Right cardiac atrium (tissue), 5 donors: ENCODE results near the gene PPFIA3. TPM values are rescaled to one million over a fixed set of nuclear protein-coding genes. Genes with fewer than 3 reads are reported as not detected.
"Not testable (repeated sequence)": the region's sequence is repeated elsewhere in the genome, so short reads cannot be mapped to it uniquely, and the experiment has no call there.

Experiments used
- ATAC-seq, 2 donors: fragments of 200-7000 bp; cut with Tn5 transposase; one replicate each; pipeline versions ENCODE4 v1.8.0 to v1.9.1; 2020; ENCODE audit warnings: moderate library complexity in 2 of 2, mild to moderate bottlenecking in 1 of 2
- DNase-seq, 3 donors: peaks; one replicate each; pipeline ENCODE4 v3.0.0-alpha.2; 2020
- H3K27ac ChIP-seq: one replicate; pipeline ENCODE4 v1.5.1; 2013; ENCODE audit warnings: mild to moderate bottlenecking, low read length, control low read depth, moderate library complexity
- H3K27me3 ChIP-seq: one replicate; pipeline ENCODE4 v1.6.1; 2013; ENCODE audit not compliant: control insufficient read depth, insufficient read depth
- H3K4me1 ChIP-seq: one replicate; pipeline ENCODE4 v1.6.1; 2013; ENCODE audit warnings: low read length; ENCODE audit not compliant: control insufficient read depth, insufficient read depth
- H3K4me3 ChIP-seq: one replicate; pipeline ENCODE4 v1.5.1; 2013; ENCODE audit warnings: low read length, control low read depth
- H3K9me3 ChIP-seq: one replicate; pipeline ENCODE4 v1.6.1; 2013; ENCODE audit warnings: low read length; ENCODE audit not compliant: control insufficient read depth
- WGBS: extraction: QIAGEN DNeasy Blood & Tissue Kit; methylation state at CpG from one replicate; pipeline ENCODE4 v1.1.7; 2013; 5-methylcytosine and 5-hydroxymethylcytosine counted together
- intact Hi-C, 4 donors: fragments of 100-400 bp; cut with DNase I; formaldehyde crosslinking; loops; one replicate each; pipeline versions ENCODE4 v1.11.0 to v1.14.0; 2022 to 2023
- polyA plus RNA-seq: library from polyadenylated mRNA; stranded (reverse); fragments of 200-250 nt; gene quantifications from one replicate; pipeline ENCODE4 v1.2.3, GENCODE V29; 2013
- total RNA-seq, 4 donors: library from RNA; stranded (reverse); fragmentation: NEBNext Ultra II Directional; extraction: Animal tissue kit (Norgen Biotek cat#: 25700); gene quantifications; one replicate each; pipeline ENCODE4 v1.2.1, GENCODE V29; 2021
- donor health status: healthy with polysubstance abuse.
- donor health status: DM: no; HTN: yes; CAD: no.
- donor health status: DM: no; HTN: no; CAD: no.
- donor health status: DM: no; HTN: yes; CAD: no; lungs with severe emphysema.
- donor health status: DM: yes; HTN: yes; CAD: no.

PPFIA3 gene
- total and polyA plus RNA-seq, 5 donors, result 9.5 to 13.2 (median 11.3) TPM

DNA sequence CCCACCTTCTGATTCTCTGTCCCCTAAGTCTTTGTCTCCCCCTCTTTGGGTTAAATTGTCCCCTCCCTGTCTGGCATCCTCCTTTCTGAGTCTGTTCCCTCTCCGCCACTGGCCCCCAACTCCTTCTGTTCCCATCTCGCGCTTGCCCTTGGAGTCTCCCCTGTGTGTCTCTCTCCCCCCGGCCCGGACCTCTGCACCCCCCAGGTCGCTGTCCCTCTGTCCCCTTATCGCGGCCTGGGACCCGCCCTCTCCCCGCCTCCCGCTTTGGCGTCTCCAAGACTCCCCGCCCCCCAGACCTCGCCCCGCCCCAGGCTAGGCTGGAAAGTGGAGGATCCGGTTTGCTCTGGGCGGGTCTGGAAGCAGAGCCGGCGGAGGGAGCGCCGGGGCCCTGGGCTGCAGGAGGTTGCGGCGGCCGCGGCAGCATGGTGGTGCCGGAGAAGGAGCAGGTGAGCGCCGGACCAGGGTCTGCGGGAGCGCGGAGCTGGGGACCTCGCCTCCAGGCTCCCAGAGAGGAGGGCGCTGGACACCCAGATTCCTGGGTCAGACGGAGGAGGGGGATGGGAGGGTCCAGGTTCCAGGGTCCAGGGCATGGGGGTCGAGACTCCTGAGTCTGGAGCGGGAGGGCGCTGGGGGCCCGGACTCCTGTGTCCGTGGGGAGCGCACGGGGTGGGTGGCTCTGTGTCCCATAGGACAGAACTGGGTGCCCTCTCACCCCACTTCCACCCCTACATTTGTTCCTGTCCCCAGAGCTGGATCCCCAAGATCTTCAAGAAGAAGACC is 38.3 kb downstream of the PPFIA3 start, which contains the start of gene TRPM4:
TRPM4 (plus strand) TSS at position 348 of the 780 bp plus-strand sequence; CDS start at position 423, 75 bp downstream.
- under 1% methylated on average over 41 of the region's 41 CpGs for whole genome bisulfite sequencing
- ATAC-seq (peak; percentile 89), DNase-seq (peak; percentile 96 to 98 (median 98))
- no peaks in the 10 kb centered on the region for H3K9me3 ChIP-seq
- peak within 1 kb of the TSS; percentile 55 for H3K4me3 ChIP-seq
- no peaks in the 10 kb centered on the region for H3K27me3 ChIP-seq
- H3K27ac ChIP-seq, result peak within 1 kb of the TSS; percentile 96
- intact Hi-C loops, result loop anchor here in 1 of 4 donors (5.0 kb wide), 1 partner anchor 35 kb away; no protein-coding TSS in a partner anchor
- peaks cover 6% of the 10 kb centered on the region for H3K4me1 ChIP-seq

DNA sequence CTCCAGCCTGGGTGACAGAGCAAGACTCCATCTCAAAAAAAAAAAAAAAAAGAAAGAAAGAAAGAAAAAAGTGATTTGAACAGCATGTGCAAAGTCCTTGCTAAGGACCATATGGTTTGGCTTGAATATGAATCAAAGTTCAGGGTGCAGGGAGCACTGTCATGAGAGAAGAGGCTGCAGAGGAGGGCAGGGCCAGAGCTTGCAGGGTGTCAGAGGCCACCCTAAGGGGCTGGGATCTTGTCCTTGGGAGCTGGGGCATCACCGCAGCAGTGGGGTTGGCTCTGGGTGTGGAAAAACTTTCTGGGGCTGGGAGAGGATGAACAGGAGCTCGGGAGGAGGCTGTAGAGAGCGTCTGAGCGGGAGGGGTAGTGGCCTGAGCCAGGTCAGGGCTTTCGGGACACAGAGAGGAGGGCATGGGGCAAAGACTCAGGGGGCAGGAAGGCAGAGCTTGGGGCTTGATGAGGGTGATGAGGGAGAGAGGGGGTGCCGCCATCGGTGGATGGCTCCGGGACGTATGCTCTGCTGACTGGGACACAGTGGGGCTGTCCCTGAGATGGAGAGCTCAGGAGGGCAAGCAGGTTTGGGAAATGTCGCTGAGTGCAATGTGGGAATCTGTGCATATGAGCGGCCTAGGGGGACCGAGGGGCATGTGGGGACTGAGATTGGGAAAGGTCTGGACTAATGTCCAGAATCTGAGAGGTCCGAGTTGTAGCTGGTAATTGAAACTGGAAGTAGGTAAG is 41.3 kb downstream of the PPFIA3 start:
- Histone ChIP-seq H3K4me3 (no peak overlapping the region), H3K4me1 (peaks cover 4% of the 10 kb centered on the region), H3K27me3 (no peaks in the 10 kb centered on the region), H3K27ac (no peak overlapping the region), H3K9me3 (no peaks in the 10 kb centered on the region)
- 89% methylated on average over 13 of the region's 13 CpGs for WGBS
- DNase-seq (peak in 1 of 3 donors; percentile 34), ATAC-seq (no peak)
- intact Hi-C loops, result no loop called here

DNA sequence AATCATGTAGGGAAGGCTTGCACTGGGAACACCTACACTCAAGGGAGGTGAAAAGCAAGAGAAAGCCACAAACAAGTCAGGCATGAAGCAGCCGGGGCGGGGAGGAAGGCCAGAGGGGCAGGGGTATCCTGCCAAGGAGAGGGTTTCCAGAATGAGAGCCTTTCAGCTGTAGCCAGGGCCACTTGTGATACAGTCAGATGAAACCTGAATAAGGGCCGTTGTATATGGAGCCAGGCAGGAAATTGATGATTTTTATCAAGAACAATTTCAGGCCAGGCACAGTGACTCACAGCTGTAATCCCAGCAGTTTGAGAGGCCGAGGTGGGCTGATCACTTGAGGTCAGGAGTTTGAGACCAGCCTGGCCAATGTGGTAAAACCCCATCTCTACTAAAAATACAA is 42.6 kb downstream of the PPFIA3 start:
- Histone ChIP-seq H3K27me3 (no peaks in the 10 kb centered on the region), H3K4me3 (no peak overlapping the region), H3K9me3 (no peaks in the 10 kb centered on the region), H3K27ac (no peak overlapping the region), H3K4me1 (peaks cover 7% of the 10 kb centered on the region)
- peak in 1 of 3 donors; percentile 2 for DNase-seq
- ATAC-seq, result no peak
- WGBS, result 69% methylated on average over 4 of the region's 4 CpGs
- intact Hi-C loops, result no loop called here

DNA sequence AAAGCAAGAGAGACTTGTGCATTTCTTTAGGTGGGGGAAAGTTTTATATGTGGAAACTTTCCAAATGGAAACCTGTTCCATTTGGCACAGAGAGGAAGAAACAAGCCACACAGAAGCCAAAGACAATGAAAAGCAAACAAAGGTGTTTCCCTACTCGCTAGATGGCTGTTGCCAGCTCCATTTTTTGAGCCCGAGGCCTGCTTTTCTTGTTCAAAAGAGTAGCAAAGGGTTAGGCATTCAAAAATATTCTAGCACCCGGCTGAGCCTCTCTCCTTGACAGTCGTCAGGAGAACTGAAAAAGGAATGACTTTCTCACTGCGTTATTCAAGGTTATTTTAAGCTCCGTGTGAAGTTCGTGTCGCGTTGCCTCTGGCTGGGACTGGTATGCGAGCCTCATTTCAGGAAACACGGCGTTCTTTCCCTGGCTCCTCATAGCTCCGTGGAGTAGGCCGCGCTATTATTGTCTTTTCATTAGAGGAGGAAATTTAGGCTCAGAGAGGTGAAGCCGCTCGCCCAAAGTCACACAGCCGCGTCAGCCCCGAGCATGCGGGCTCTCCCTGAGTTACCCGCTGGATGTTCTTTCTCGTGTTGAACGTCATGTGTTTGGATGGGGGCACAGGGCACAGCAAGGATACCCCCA is 45.9 kb downstream of the PPFIA3 start:
- Histone ChIP-seq H3K27me3 (no peaks in the 10 kb centered on the region), H3K4me3 (no peak overlapping the region), H3K4me1 (peaks cover 5% of the 10 kb centered on the region), H3K27ac (peak overlapping the region; percentile 87), H3K9me3 (no peaks in the 10 kb centered on the region)
- intact Hi-C loops, result no loop called here
- DNase-seq (peak in 1 of 3 donors; percentile 57), ATAC-seq (peak; percentile 74 to 85)
- WGBS, result 44% methylated on average over 24 of the region's 24 CpGs

DNA sequence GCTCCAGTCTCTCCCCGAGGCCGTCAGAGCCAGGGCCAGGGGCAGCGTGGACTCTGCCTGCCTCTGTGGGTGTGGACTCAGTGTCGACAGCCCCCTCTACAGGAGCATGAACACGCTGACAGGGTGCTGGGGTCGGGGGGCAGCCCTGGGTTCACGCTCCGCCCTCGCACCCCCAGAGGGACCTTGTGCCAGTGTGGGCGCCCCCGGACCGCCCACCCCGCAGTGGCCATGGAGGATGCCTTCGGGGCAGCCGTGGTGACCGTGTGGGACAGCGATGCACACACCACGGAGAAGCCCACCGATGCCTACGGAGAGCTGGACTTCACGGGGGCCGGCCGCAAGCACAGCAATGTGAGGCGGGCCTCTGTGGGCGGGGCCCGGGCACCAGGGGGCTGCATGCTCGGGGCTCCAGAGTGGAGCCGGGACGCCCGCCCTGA is 46.5 kb downstream of the PPFIA3 start:
- no peak for DNase-seq
- H3K4me1 ChIP-seq, result peaks cover 5% of the 10 kb centered on the region
- WGBS, result 45% methylated on average over 30 of the region's 30 CpGs
- H3K27ac ChIP-seq, result peak overlapping the region; percentile 87
- no peaks in the 10 kb centered on the region for H3K27me3 ChIP-seq
- no peak overlapping the region for H3K4me3 ChIP-seq
- H3K9me3 ChIP-seq, result no peaks in the 10 kb centered on the region
- intact Hi-C loops, result no loop called here
- peak; percentile 50 to 51 for ATAC-seq

DNA sequence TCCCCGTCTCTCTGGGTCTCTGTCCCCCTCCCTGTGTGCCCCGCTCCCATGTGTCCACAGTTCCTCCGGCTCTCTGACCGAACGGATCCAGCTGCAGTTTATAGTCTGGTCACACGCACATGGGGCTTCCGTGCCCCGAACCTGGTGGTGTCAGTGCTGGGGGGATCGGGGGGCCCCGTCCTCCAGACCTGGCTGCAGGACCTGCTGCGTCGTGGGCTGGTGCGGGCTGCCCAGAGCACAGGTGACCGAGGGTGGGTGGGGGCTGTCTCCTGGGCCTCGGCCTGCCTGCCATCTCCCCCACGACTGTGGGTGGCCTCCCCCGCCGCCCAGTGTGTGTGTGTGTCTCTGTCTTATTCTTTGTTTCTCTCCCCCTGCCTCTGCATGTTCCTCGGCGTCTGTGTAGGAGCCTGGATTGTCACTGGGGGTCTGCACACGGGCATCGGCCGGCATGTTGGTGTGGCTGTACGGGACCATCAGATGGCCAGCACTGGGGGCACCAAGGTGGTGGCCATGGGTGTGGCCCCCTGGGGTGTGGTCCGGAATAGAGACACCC is 48.6 kb downstream of the PPFIA3 start:
- Histone ChIP-seq H3K4me1 (peaks cover 5% of the 10 kb centered on the region), H3K9me3 (no peaks in the 10 kb centered on the region), H3K4me3 (no peak overlapping the region), H3K27ac (no peak overlapping the region), H3K27me3 (no peaks in the 10 kb centered on the region)
- DNase-seq (no peak), ATAC-seq (no peak)
- intact Hi-C loops, result no loop called here
- WGBS, result 83% methylated on average over 25 of the region's 25 CpGs

- intact Hi-C loops, result no loop called here
- ATAC-seq, result no peak
- DNase-seq, result no peak
- Histone ChIP-seq H3K4me3 (no peak overlapping the region), H3K4me1 (peaks cover 5% of the 10 kb centered on the region), H3K9me3 (no peaks in the 10 kb centered on the region), H3K27me3 (no peaks in the 10 kb centered on the region), H3K27ac (no peak overlapping the region)
- WGBS, result 93% methylated on average over 23 of the region's 23 CpGs
Observed at GRCh38 chr19:49168421-49168820, 49.1 kb downstream of the PPFIA3 start.

GRCh38 chr19:49173198-49173597 is 53.9 kb downstream of the PPFIA3 start:
- Histone ChIP-seq H3K4me3 (no peak overlapping the region), H3K9me3 (no peaks in the 10 kb centered on the region), H3K27ac (no peak overlapping the region), H3K4me1 (no peaks in the 10 kb centered on the region), H3K27me3 (no peaks in the 10 kb centered on the region)
- intact Hi-C loops, result no loop called here
- DNase-seq (no peak), ATAC-seq (no peak)
- WGBS, result 96% methylated on average over 2 of the region's 2 CpGs

DNA sequence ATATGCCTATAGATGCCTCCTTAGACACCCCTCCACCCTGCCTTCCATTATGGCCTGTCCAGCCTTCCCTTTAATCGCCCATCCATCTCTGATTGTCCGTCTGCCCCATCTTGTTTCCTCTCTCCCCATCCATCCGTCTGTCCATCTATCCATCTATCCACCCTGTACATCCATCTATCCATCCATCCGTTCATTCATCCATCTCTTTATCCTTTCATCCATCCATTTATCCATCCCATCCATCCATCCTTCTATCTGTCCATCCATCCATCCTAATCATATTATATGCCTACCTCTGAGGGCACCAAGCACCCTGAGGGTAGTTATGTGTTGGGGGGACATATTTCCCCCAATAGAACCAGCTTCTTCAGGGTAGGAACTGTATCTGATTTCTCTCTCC is 61.3 kb downstream of the PPFIA3 start:
- no peaks in the 10 kb centered on the region for H3K4me1 ChIP-seq
- intact Hi-C loops, result no loop called here
- no peak overlapping the region for H3K27ac ChIP-seq
- no peaks in the 10 kb centered on the region for H3K9me3 ChIP-seq
- H3K27me3 ChIP-seq, result no peaks in the 10 kb centered on the region
- no peak overlapping the region for H3K4me3 ChIP-seq
- 90% methylated on average over 4 of the region's 4 CpGs for WGBS
- DNase-seq (no peak), ATAC-seq (no peak)

- peak in 1 of 2 donors; percentile 39 for ATAC-seq
- H3K27me3 ChIP-seq, H3K4me3 ChIP-seq, H3K27ac ChIP-seq, H3K9me3 ChIP-seq, DNase-seq, intact Hi-C loops, H3K4me1 ChIP-seq: not testable (repeated sequence)
- WGBS, result 80% methylated on average over 20 of the region's 20 CpGs
Observed at GRCh38 chr19:49182010-49182847, 62.9 kb downstream of the PPFIA3 start.
